ENCODE measurements around the gene RBMS3. TPM values are rescaled to one million over a fixed set of nuclear protein-coding genes. Genes with fewer than 3 reads are reported as not detected.

The RBMS3 gene
- total RNA-seq, 1 experiment from 2014 or later = 0.42 TPM

GRCh38 chr3:29475854-29476253 is 195.0 kb downstream of the RBMS3 start:
- no peaks in the 10 kb centered on the region for H3K79me2 ChIP-seq (ENCODE audit: insufficient read depth, low read length)
- DNase-seq (ENCODE audit: low read depth, low spot score) (no peak), ATAC-seq (no peak)
- ChIA-PET POLR2A (no interaction called here), CTCF (no interaction called here), RAD21 (ENCODE audit: low non-redundant PET in 1 of 2, low total read pairs in 2 of 2, uncharacterized antibody in 2 of 2, unreplicated experiment in 2 of 2) (no interaction called here)
- no peaks in the 10 kb centered on the region for H3K9me3 ChIP-seq (ENCODE audit: control insufficient read depth in 1 of 2, insufficient read depth in 1 of 2, low read depth in 1 of 2, low read length in 2 of 2)
- no peaks in the 10 kb centered on the region for H4K20me1 ChIP-seq (ENCODE audit: insufficient read depth)
- no peak overlapping the region for H3K4me2 ChIP-seq (ENCODE audit: low read length)
- no peaks in the 10 kb centered on the region for H3K27me3 ChIP-seq (ENCODE audit: insufficient read depth, low read length)
- intact Hi-C loops (cut with micrococcal nuclease) = no loop called here
- H3K36me3 ChIP-seq (ENCODE audit: control insufficient read depth in 1 of 2, insufficient read depth in 2 of 2, low read length in 2 of 2) = no peaks in the 10 kb centered on the region
- H3K4me3 ChIP-seq (replicated peaks in 1 of 2; ENCODE audit: low read depth in 1 of 2, low read length in 2 of 2) = no peak overlapping the region
- no peak overlapping the region for H2AFZ ChIP-seq (ENCODE audit: low read depth, low read length, poor library complexity, severe bottlenecking)
- no TSS peak for BruUV-seq (replicated peaks)
- H3K4me1 ChIP-seq (ENCODE audit: control insufficient read depth in 1 of 2, insufficient read depth in 2 of 2, low read length in 2 of 2) = no peaks in the 10 kb centered on the region
- no peak overlapping the region for H3K9ac ChIP-seq (ENCODE audit: low read length)
- H3K9me2 ChIP-seq (ENCODE audit: insufficient read depth) = no peaks in the 10 kb centered on the region
- no peak overlapping the region for H3K27ac ChIP-seq (ENCODE audit: low read depth, low read length)
- no peak for TF ChIP-seq ELF1 (IDR thresholded peaks at IDR 0.05; ENCODE audit: borderline replicate concordance, low read depth)
- TF ChIP-seq ZFX (IDR thresholded peaks at IDR 0.05) = no peak
- TF ChIP-seq, protein P1, sequence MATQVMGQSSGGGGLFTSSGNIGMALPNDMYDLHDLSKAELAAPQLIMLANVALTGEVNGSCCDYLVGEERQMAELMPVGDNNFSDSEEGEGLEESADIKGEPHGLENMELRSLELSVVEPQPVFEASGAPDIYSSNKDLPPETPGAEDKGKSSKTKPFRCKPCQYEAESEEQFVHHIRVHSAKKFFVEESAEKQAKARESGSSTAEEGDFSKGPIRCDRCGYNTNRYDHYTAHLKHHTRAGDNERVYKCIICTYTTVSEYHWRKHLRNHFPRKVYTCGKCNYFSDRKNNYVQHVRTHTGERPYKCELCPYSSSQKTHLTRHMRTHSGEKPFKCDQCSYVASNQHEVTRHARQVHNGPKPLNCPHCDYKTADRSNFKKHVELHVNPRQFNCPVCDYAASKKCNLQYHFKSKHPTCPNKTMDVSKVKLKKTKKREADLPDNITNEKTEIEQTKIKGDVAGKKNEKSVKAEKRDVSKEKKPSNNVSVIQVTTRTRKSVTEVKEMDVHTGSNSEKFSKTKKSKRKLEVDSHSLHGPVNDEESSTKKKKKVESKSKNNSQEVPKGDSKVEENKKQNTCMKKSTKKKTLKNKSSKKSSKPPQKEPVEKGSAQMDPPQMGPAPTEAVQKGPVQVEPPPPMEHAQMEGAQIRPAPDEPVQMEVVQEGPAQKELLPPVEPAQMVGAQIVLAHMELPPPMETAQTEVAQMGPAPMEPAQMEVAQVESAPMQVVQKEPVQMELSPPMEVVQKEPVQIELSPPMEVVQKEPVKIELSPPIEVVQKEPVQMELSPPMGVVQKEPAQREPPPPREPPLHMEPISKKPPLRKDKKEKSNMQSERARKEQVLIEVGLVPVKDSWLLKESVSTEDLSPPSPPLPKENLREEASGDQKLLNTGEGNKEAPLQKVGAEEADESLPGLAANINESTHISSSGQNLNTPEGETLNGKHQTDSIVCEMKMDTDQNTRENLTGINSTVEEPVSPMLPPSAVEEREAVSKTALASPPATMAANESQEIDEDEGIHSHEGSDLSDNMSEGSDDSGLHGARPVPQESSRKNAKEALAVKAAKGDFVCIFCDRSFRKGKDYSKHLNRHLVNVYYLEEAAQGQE (IDR thresholded peaks at IDR 0.05; ENCODE audit: low read depth) = no peak

- Histone ChIP-seq H3K27ac (ENCODE audit: low read depth, low read length) (no peak overlapping the region), H3K4me2 (ENCODE audit: low read length) (no peak overlapping the region), H4K20me1 (ENCODE audit: insufficient read depth) (no peaks in the 10 kb centered on the region), H3K4me3 (replicated peaks in 1 of 2; ENCODE audit: low read depth in 1 of 2, low read length in 2 of 2) (no peak overlapping the region), H3K4me1 (ENCODE audit: control insufficient read depth in 1 of 2, insufficient read depth in 2 of 2, low read length in 2 of 2) (no peaks in the 10 kb centered on the region), H3K9me2 (ENCODE audit: insufficient read depth) (no peaks in the 10 kb centered on the region), H3K9me3 (ENCODE audit: control insufficient read depth in 1 of 2, insufficient read depth in 1 of 2, low read depth in 1 of 2, low read length in 2 of 2) (no peaks in the 10 kb centered on the region), H3K79me2 (ENCODE audit: insufficient read depth, low read length) (no peaks in the 10 kb centered on the region), H3K27me3 (ENCODE audit: insufficient read depth, low read length) (no peaks in the 10 kb centered on the region), H3K9ac (ENCODE audit: low read length) (no peak overlapping the region), H3K36me3 (ENCODE audit: control insufficient read depth in 1 of 2, insufficient read depth in 2 of 2, low read length in 2 of 2) (no peaks in the 10 kb centered on the region), H2AFZ (ENCODE audit: low read depth, low read length, poor library complexity, severe bottlenecking) (no peak overlapping the region)
- ChIA-PET POLR2A (no interaction called here), RAD21 (ENCODE audit: low non-redundant PET in 1 of 2, low total read pairs in 2 of 2, uncharacterized antibody in 2 of 2, unreplicated experiment in 2 of 2) (no interaction called here), CTCF (no interaction called here)
- BruUV-seq (replicated peaks) = no TSS peak
- no peak for ATAC-seq
- intact Hi-C loops (cut with micrococcal nuclease) = no loop called here
- no peak for DNase-seq (ENCODE audit: low read depth, low spot score)
- TF ChIP-seq ELF1 (IDR thresholded peaks at IDR 0.05; ENCODE audit: borderline replicate concordance, low read depth) = no peak
- no peak for TF ChIP-seq POLR2AphosphoS5 (IDR thresholded peaks at IDR 0.05; ENCODE audit: low read depth, low read length)
- TF ChIP-seq RAD21 (IDR thresholded peaks at IDR 0.05; ENCODE audit: low read depth) = no peak
Observed at GRCh38 chr3:29478611-29479010, 197.7 kb downstream of the RBMS3 start.

All from HCT116 (cell line).